DOHH2 (cell line): ENCODE measurements around the gene NUDT16L1.

Experiments
- H3F3A ChIP-seq: fragments of 200-600 bp; sonication (generic), shearing (Covaris generic); 2 replicates; pipeline ENCODE4 v1.6.0; 2016; ENCODE audit warnings: antibody characterized with exemption, mild to moderate bottlenecking; ENCODE audit not compliant: control insufficient read depth, insufficient read depth
- H3K27ac ChIP-seq: fragments of 200-600 bp; sonication (generic); 2 replicates; pipeline ENCODE4 v1.5.1; 2014; ENCODE audit warnings: low read depth, mild to moderate bottlenecking, low read length, moderate library complexity
- H3K27me3 ChIP-seq: fragments of 200-600 bp; sonication (generic); 2 replicates; pipeline ENCODE4 v1.6.1; 2014; ENCODE audit warnings: mild to moderate bottlenecking, low read length, mixed read lengths; ENCODE audit not compliant: control insufficient read depth
- H3K36me3 ChIP-seq: fragments of 200-600 bp; sonication (generic); 2 replicates; pipeline ENCODE4 v1.6.1; 2014; ENCODE audit warnings: mild to moderate bottlenecking, low read length, moderate library complexity, mixed read lengths; ENCODE audit not compliant: control insufficient read depth
- H3K4me1 ChIP-seq: fragments of 200-600 bp; sonication (generic); 2 replicates; pipeline ENCODE4 v1.6.1; 2014; ENCODE audit warnings: mild to moderate bottlenecking, low read length, mixed read lengths; ENCODE audit not compliant: control insufficient read depth
- H3K4me2 ChIP-seq: fragments of 200-600 bp; sonication (generic); 2 replicates; pipeline ENCODE4 v1.6.0; 2014; ENCODE audit warnings: mild to moderate bottlenecking, low read length, moderate library complexity
- H3K4me3 ChIP-seq: fragments of 200-600 bp; sonication (generic); 2 replicates; pipeline ENCODE4 v1.5.1; 2014; ENCODE audit warnings: mild to moderate bottlenecking, low read length, mixed read lengths
- H3K79me2 ChIP-seq: fragments of 200-600 bp; sonication (generic); 2 replicates; pipeline ENCODE4 v1.6.1; 2014; ENCODE audit warnings: mild to moderate bottlenecking, low read length, mixed read lengths; ENCODE audit not compliant: control insufficient read depth
- H3K9me2 ChIP-seq: fragments of 200-600 bp; sonication (generic); replicated peaks from 2 replicates; pipeline ENCODE4 v1.6.1; 2014; ENCODE audit warnings: mild to moderate bottlenecking, low read length, mixed read lengths; ENCODE audit not compliant: control insufficient read depth
- H3K9me3 ChIP-seq: fragments of 200-600 bp; sonication (generic); 2 replicates; pipeline ENCODE4 v1.6.1; 2014; ENCODE audit warnings: antibody characterized with exemption, low read length, mixed read lengths; ENCODE audit not compliant: control insufficient read depth, insufficient read depth
- H4K20me1 ChIP-seq: fragments of 200-600 bp; sonication (generic); 2 replicates; pipeline ENCODE4 v1.6.0; 2014; ENCODE audit warnings: low read depth, mild to moderate bottlenecking, antibody characterized with exemption, low read length, moderate library complexity; ENCODE audit not compliant: control insufficient read depth, insufficient read depth
- CTCF ChIP-seq: fragments of 200-600 bp; sonication (generic); IDR thresholded peaks from one replicate; pipeline ENCODE4 v1.5.1; 2014; ENCODE audit warnings: antibody characterized with exemption, mild to moderate bottlenecking, low read depth, low read length; ENCODE audit not compliant: poor library complexity, severe bottlenecking
- EZH2phosphoT487 ChIP-seq: fragments of 200-600 bp; sonication (generic); IDR thresholded peaks from 2 replicates; pipeline ENCODE4 v1.6.1; 2017; ENCODE audit warnings: borderline replicate concordance, mild to moderate bottlenecking, antibody characterized with exemption, low read length, moderate library complexity, mixed read lengths

The NUDT16L1 gene

GRCh38 chr16:4744555-4745273 is 51.4 kb downstream of the NUDT16L1 start:
- Histone ChIP-seq H3K27me3 (no peaks in the 10 kb centered on the region), H3K9me2 (no peaks in the 10 kb centered on the region), H3K79me2 (no peaks in the 10 kb centered on the region), H3K4me1 (peaks cover 34% of the 10 kb centered on the region), H3K9me3 (no peaks in the 10 kb centered on the region), H3K27ac (no peak overlapping the region), H3K4me3 (no peak overlapping the region), H3K36me3 (no peaks in the 10 kb centered on the region), H4K20me1 (no peaks in the 10 kb centered on the region), H3F3A (no peaks in the 10 kb centered on the region), H3K4me2 (no peak overlapping the region)
- TF ChIP-seq CTCF (no peak), EZH2phosphoT487 (no peak)

- Histone ChIP-seq H3K79me2 (no peaks in the 10 kb centered on the region), H3K4me1 (peaks cover 34% of the 10 kb centered on the region), H3K9me3 (no peaks in the 10 kb centered on the region), H3K36me3 (no peaks in the 10 kb centered on the region), H4K20me1 (no peaks in the 10 kb centered on the region), H3K4me2 (no peak overlapping the region), H3K4me3 (no peak overlapping the region), H3K9me2 (no peaks in the 10 kb centered on the region), H3K27me3 (no peaks in the 10 kb centered on the region), H3K27ac (no peak overlapping the region), H3F3A (no peaks in the 10 kb centered on the region)
- TF ChIP-seq EZH2phosphoT487 (no peak), CTCF (no peak)
Observed at GRCh38 chr16:4745274-4745569, 51.9 kb downstream of the NUDT16L1 start.
